HG03064 (cell line): Measurements from ENCODE around the gene TPI1.
"Not testable (repeated sequence)": the region's sequence is repeated elsewhere in the genome, so short reads cannot be mapped to it uniquely, and the experiment has no call there.

Experiments
- ATAC-seq: cut with Tn5 transposase; IDR thresholded peaks from one replicate; pipeline ENCODE4 v1.9.1; 2021; ENCODE audit warnings: low read depth; ENCODE audit not compliant: unreplicated experiment

The TPI1 gene

GRCh38 chr12:6888360-6888759 is 21.0 kb downstream of the TPI1 start:
- no peak for ATAC-seq

- not testable (repeated sequence) for ATAC-seq
These were observed 21.5 kb downstream of the TPI1 start for GRCh38 chr12:6888794-6889193.

- ATAC-seq, result not testable (repeated sequence)
These were observed 22.6 kb downstream of the TPI1 start for GRCh38 chr12:6889775-6890573.

- peak; percentile 93 for ATAC-seq
These were observed 23.7 kb downstream of the TPI1 start for GRCh38 chr12:6890789-6891645.

GRCh38 chr12:6891646-6892001 is 24.3 kb downstream of the TPI1 start:
- no peak for ATAC-seq

- ATAC-seq, result not testable (repeated sequence)
These were observed 25.4 kb downstream of the TPI1 start for GRCh38 chr12:6892683-6893082.

- no peak for ATAC-seq
These were observed 27.0 kb downstream of the TPI1 start for GRCh38 chr12:6894321-6894720.

GRCh38 chr12:6896846-6897435 is 29.6 kb downstream of the TPI1 start:
- no peak for ATAC-seq

GRCh38 chr12:6899427-6899826 is 32.1 kb downstream of the TPI1 start:
- no peak for ATAC-seq

- no peak for ATAC-seq
These were observed 32.6 kb downstream of the TPI1 start for GRCh38 chr12:6899837-6900519.

- no peak for ATAC-seq
These were observed 35.1 kb downstream of the TPI1 start for GRCh38 chr12:6902448-6902847.

GRCh38 chr12:6903722-6904121 is 36.4 kb downstream of the TPI1 start:
- ATAC-seq, result no peak

GRCh38 chr12:6904280-6905276 is 37.2 kb downstream of the TPI1 start, which contains the start of gene LRRC23:
LRRC23 (plus strand) TSS chr12:6904822; CDS start chr12:6905634, 812 bp downstream.
- ATAC-seq, result peak; percentile 80

GRCh38 chr12:6905414-6906040 is 38.2 kb downstream of the TPI1 start:
- ATAC-seq, result no peak

- not testable (repeated sequence) for ATAC-seq
These were observed 40.8 kb downstream of the TPI1 start for GRCh38 chr12:6908141-6908540.

GRCh38 chr12:6909421-6910145 is 42.3 kb downstream of the TPI1 start:
- no peak for ATAC-seq

GRCh38 chr12:6912164-6912935 is 45.0 kb downstream of the TPI1 start:
- ATAC-seq, result no peak
